ENCODE data around the gene PCK1. TPM values are rescaled to one million over a fixed set of nuclear protein-coding genes. Genes with fewer than 3 reads are reported as not detected.

Gene PCK1
- total RNA-seq, 1 experiment from 2014 or later = 0.21 TPM

DNA sequence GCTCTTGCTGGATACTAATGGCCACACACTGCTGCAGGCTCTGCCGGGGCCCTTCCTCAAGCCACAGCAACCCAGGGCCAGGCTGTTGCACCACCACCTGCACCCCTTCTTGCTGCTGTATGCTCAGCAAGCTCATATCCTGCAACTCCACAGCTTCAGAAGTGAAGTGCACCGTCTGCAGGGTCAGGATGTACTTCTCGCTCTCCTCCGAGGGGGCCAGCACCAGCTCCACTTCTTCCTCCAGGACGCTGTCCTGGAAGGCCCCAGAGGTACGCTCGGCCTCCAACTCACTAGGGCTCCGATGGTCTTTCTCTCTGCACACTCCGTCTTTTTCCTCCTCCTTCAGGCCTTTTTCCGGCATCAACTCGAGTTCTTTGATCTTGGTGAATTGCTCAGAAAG is 37.1 kb upstream of the PCK1 start:
- no peaks in the 10 kb centered on the region for H3K36me3 ChIP-seq (ENCODE audit: control insufficient read depth, insufficient read depth, low read length)
- ATAC-seq = no peak
- H3K4me3 ChIP-seq (ENCODE audit: low read depth in 2 of 2, low read length in 2 of 2) = no peak overlapping the region
- ChIA-PET POLR2A (no interaction called here), CTCF (interaction anchor here (0.6 kb wide), 1 partner anchor 656 kb away, joined by 5 read pairs; no protein-coding TSS in a partner anchor)
- H3K27ac ChIP-seq (ENCODE audit: low read length) = no peak overlapping the region
- H3K4me1 ChIP-seq (ENCODE audit: control insufficient read depth, insufficient read depth, low read length) = no peaks in the 10 kb centered on the region
- no peaks in the 10 kb centered on the region for H3K9me3 ChIP-seq (ENCODE audit: control insufficient read depth, insufficient read depth, low read depth, low read length)
- DNase-seq (ENCODE audit: low read depth, low spot score) = no peak
- in situ Hi-C loops (cut with HindIII; ENCODE audit: low pct_unique_long_range_greater_than_20kb, low sequenced_read_pairs) = no loop called here
- no TSS peak for BruUV-seq (replicated peaks)
- H3K27me3 ChIP-seq (ENCODE audit: control insufficient read depth, insufficient read depth, low read length) = no peaks in the 10 kb centered on the region
- intact Hi-C loops (cut with micrococcal nuclease; ENCODE audit: unreplicated experiment) = no loop called here
- TF ChIP-seq POLR2AphosphoS5 (IDR thresholded peaks at IDR 0.05; ENCODE audit: low read depth, low read length) (no peak), SIN3A (IDR thresholded peaks at IDR 0.05; ENCODE audit: borderline replicate concordance, insufficient read depth, low read depth, low read length) (no peak), TCF7L2 (IDR thresholded peaks at IDR 0.05; ENCODE audit: low read depth, low read length) (no peak)
- TF ChIP-seq, protein P1, sequence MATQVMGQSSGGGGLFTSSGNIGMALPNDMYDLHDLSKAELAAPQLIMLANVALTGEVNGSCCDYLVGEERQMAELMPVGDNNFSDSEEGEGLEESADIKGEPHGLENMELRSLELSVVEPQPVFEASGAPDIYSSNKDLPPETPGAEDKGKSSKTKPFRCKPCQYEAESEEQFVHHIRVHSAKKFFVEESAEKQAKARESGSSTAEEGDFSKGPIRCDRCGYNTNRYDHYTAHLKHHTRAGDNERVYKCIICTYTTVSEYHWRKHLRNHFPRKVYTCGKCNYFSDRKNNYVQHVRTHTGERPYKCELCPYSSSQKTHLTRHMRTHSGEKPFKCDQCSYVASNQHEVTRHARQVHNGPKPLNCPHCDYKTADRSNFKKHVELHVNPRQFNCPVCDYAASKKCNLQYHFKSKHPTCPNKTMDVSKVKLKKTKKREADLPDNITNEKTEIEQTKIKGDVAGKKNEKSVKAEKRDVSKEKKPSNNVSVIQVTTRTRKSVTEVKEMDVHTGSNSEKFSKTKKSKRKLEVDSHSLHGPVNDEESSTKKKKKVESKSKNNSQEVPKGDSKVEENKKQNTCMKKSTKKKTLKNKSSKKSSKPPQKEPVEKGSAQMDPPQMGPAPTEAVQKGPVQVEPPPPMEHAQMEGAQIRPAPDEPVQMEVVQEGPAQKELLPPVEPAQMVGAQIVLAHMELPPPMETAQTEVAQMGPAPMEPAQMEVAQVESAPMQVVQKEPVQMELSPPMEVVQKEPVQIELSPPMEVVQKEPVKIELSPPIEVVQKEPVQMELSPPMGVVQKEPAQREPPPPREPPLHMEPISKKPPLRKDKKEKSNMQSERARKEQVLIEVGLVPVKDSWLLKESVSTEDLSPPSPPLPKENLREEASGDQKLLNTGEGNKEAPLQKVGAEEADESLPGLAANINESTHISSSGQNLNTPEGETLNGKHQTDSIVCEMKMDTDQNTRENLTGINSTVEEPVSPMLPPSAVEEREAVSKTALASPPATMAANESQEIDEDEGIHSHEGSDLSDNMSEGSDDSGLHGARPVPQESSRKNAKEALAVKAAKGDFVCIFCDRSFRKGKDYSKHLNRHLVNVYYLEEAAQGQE (IDR thresholded peaks at IDR 0.05; ENCODE audit: insufficient read depth in 1 of 2, low read depth in 2 of 2, low read length in 1 of 2) = no peak
- TF ChIP-seq, protein P2, sequence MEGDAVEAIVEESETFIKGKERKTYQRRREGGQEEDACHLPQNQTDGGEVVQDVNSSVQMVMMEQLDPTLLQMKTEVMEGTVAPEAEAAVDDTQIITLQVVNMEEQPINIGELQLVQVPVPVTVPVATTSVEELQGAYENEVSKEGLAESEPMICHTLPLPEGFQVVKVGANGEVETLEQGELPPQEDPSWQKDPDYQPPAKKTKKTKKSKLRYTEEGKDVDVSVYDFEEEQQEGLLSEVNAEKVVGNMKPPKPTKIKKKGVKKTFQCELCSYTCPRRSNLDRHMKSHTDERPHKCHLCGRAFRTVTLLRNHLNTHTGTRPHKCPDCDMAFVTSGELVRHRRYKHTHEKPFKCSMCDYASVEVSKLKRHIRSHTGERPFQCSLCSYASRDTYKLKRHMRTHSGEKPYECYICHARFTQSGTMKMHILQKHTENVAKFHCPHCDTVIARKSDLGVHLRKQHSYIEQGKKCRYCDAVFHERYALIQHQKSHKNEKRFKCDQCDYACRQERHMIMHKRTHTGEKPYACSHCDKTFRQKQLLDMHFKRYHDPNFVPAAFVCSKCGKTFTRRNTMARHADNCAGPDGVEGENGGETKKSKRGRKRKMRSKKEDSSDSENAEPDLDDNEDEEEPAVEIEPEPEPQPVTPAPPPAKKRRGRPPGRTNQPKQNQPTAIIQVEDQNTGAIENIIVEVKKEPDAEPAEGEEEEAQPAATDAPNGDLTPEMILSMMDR (IDR thresholded peaks at IDR 0.05) = no peak

GRCh38 chr20:57524511-57525176 is 36.3 kb upstream of the PCK1 start, which contains the start of gene CTCFL:
Gene CTCFL, minus strand, starts transcription at chr20:57525140. Its CDS starts 935 bp downstream, at chr20:57524205.
- BruUV-seq (replicated peaks) = no TSS peak
- TF ChIP-seq SIN3A (IDR thresholded peaks at IDR 0.05; ENCODE audit: borderline replicate concordance, insufficient read depth, low read depth, low read length) (no peak), TCF7L2 (IDR thresholded peaks at IDR 0.05; ENCODE audit: low read depth, low read length) (no peak), POLR2AphosphoS5 (IDR thresholded peaks at IDR 0.05; ENCODE audit: low read depth, low read length) (no peak)
- TF ChIP-seq, protein P1 (IDR thresholded peaks at IDR 0.05; ENCODE audit: insufficient read depth in 1 of 2, low read depth in 2 of 2, low read length in 1 of 2) = no peak
- TF ChIP-seq, protein P2 (IDR thresholded peaks at IDR 0.05) = no peak
- intact Hi-C loops (cut with micrococcal nuclease; ENCODE audit: unreplicated experiment) (no loop called here), in situ Hi-C loops (cut with HindIII; ENCODE audit: low pct_unique_long_range_greater_than_20kb, low sequenced_read_pairs) (no loop called here)
- H3K9me3 ChIP-seq (ENCODE audit: control insufficient read depth, insufficient read depth, low read depth, low read length) = no peaks in the 10 kb centered on the region
- ChIA-PET CTCF (no interaction called here), POLR2A (no interaction called here)
- no peaks in the 10 kb centered on the region for H3K27me3 ChIP-seq (ENCODE audit: control insufficient read depth, insufficient read depth, low read length)
- no peak within 1 kb of the TSS for H3K4me3 ChIP-seq (ENCODE audit: low read depth in 2 of 2, low read length in 2 of 2)
- DNase-seq (ENCODE audit: low read depth, low spot score) (no peak), ATAC-seq (0 out of 2 replicates have a peak, but pooled peaks have one; percentile 33)
- H3K36me3 ChIP-seq (ENCODE audit: control insufficient read depth, insufficient read depth, low read length) = no peaks in the 10 kb centered on the region
- H3K4me1 ChIP-seq (ENCODE audit: control insufficient read depth, insufficient read depth, low read length) = no peaks in the 10 kb centered on the region
- H3K27ac ChIP-seq (ENCODE audit: low read length) = no peak within 1 kb of the TSS

Measured in Panc1 (cell line).